C4-2B (cell line): ENCODE data around the gene ONECUT2.

Source experiments
- ZFX ChIP-seq: fragments of 450-650 bp; IDR thresholded peaks from 2 replicates; pipeline ENCODE4 v1.6.1; 2017
- TF ChIP-seq, protein P1 (sequence below): fragments of 450-650 bp; conservative IDR thresholded peaks from 2 replicates; pipeline ENCODE4 v1.5.1; 2017; ENCODE audit warnings: mild to moderate bottlenecking

GRCh38 chr18:57432140-57432539 is 3.0 kb upstream of the ONECUT2 start:
- TF ChIP-seq, protein P1, sequence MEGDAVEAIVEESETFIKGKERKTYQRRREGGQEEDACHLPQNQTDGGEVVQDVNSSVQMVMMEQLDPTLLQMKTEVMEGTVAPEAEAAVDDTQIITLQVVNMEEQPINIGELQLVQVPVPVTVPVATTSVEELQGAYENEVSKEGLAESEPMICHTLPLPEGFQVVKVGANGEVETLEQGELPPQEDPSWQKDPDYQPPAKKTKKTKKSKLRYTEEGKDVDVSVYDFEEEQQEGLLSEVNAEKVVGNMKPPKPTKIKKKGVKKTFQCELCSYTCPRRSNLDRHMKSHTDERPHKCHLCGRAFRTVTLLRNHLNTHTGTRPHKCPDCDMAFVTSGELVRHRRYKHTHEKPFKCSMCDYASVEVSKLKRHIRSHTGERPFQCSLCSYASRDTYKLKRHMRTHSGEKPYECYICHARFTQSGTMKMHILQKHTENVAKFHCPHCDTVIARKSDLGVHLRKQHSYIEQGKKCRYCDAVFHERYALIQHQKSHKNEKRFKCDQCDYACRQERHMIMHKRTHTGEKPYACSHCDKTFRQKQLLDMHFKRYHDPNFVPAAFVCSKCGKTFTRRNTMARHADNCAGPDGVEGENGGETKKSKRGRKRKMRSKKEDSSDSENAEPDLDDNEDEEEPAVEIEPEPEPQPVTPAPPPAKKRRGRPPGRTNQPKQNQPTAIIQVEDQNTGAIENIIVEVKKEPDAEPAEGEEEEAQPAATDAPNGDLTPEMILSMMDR: no peak
- TF ChIP-seq ZFX: no peak
